Fibroblast of the aortic adventitia (primary cell): ENCODE measurements around the gene TMEM176A. TPM values are rescaled to one million over a fixed set of nuclear protein-coding genes. Genes with fewer than 3 reads are reported as not detected.

Experiments used
- DNase-seq: peaks from one replicate; pipeline ENCODE4 v3.0.0-alpha.2; 2010; ENCODE audit warnings: low read depth
- H3K4me3 ChIP-seq: 2 replicates; pipeline ENCODE4 v1.5.1; 2011; ENCODE audit warnings: low read depth, mild to moderate bottlenecking, control low read depth, low read length, moderate library complexity
- total RNA-seq: library from RNA; depleted of rRNA; stranded (reverse); fragments of >200 nt; gene quantifications from 2 replicates; pipeline ENCODE4 v1.2.3, GENCODE V29; 2012; ENCODE audit warnings: low replicate concordance
- TF ChIP-seq, protein P1 (sequence below): IDR thresholded peaks from 2 replicates; pipeline ENCODE4 v1.5.1; 2011; ENCODE audit warnings: mild to moderate bottlenecking, low read length, control low read depth, inconsistent platforms; ENCODE audit not compliant: insufficient read depth

Gene TMEM176A
- total RNA-seq, 1 donor: not detected

DNA sequence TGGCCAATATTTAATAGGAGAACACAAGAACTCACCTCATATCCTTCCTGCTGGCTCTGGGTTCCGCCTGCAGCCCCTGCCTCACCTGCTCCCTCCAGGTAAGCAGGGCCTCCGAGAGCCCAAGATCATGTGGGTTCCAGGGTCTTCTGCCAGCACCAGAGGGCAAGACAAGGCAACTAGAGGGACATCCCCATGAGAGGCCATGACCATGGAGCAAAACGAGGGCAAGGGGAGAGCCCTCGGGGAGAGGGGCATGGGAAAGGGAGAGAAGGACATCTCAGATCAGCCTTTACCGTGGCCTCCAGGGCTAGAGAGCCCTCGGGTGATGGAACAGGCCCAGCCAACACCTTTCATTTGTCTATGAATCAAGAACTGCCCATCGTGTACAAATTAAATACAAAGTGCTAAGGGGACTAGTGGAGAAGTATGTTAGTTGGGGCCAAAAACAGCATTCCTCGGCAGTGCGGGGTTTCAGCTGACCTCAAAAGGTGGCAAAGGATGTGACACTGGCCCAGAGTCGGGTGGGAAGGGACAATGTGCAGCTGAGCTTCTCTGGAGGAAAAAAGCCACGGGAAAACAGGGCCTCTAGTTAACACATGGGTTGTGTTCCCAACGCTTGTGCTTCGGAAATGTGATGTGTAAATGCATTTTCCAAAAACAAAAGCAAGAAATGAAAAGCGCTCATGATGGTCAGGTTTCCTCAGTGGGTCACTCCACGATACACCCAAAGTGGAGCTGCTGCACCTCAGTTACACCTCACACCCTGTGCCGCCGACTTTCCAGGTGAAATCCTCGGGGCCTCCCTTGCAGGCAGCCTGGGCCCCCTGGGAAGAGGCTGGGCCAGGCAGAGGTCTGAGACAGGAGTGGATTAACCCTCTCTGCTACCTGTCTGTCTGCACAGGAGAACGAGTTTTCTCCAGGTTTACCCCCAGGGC, 53.8 kb downstream of the TMEM176A start:
- no peak for DNase-seq
- H3K4me3 ChIP-seq: no peak overlapping the region
- TF ChIP-seq, protein P1, sequence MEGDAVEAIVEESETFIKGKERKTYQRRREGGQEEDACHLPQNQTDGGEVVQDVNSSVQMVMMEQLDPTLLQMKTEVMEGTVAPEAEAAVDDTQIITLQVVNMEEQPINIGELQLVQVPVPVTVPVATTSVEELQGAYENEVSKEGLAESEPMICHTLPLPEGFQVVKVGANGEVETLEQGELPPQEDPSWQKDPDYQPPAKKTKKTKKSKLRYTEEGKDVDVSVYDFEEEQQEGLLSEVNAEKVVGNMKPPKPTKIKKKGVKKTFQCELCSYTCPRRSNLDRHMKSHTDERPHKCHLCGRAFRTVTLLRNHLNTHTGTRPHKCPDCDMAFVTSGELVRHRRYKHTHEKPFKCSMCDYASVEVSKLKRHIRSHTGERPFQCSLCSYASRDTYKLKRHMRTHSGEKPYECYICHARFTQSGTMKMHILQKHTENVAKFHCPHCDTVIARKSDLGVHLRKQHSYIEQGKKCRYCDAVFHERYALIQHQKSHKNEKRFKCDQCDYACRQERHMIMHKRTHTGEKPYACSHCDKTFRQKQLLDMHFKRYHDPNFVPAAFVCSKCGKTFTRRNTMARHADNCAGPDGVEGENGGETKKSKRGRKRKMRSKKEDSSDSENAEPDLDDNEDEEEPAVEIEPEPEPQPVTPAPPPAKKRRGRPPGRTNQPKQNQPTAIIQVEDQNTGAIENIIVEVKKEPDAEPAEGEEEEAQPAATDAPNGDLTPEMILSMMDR: no peak

Other genes with a start within 250 kb of the TMEM176A start
- gene GIMAP4, start 233.4 kb upstream of the TMEM176A start, total RNA-seq: 0.18 and 1.3 TPM in 2 replicates
- gene GIMAP6, start 168.4 kb upstream of the TMEM176A start, total RNA-seq: 0.18 and 0.74 TPM in 2 replicates
- 0.27 and 0.98 TPM in 2 replicates for gene GIMAP2, start 115.1 kb upstream of the TMEM176A start, total RNA-seq
- not detected in 2 replicates for gene GIMAP1, start 84.2 kb upstream of the TMEM176A start, total RNA-seq
- gene GIMAP5, start 63.4 kb upstream of the TMEM176A start, total RNA-seq: not detected in 2 replicates
- gene TMEM176B, start 405 bp upstream of the TMEM176A start, total RNA-seq: 1.9 TPM in 1 of 2 replicates, not detected in the other
- gene AOC1, start 51.7 kb downstream of the TMEM176A start, total RNA-seq: not detected in 2 replicates
- not detected in 2 replicates for gene KCNH2, start 177.6 kb downstream of the TMEM176A start, total RNA-seq
- gene NOS3, start 190.2 kb downstream of the TMEM176A start, total RNA-seq: 0.36 and 4.6 TPM in 2 replicates
- under 0.01 and 0.98 TPM in 2 replicates for gene ATG9B, start 223.7 kb downstream of the TMEM176A start, total RNA-seq
- 18.1 and 30.9 TPM in 2 replicates for gene ABCB8, start 227.7 kb downstream of the TMEM176A start, total RNA-seq
- 0.18 TPM in 1 of 2 replicates, not detected in the other for gene ASIC3, start 247.8 kb downstream of the TMEM176A start, total RNA-seq